EH (cell line): ENCODE data around the gene SND1.
"Not testable (repeated sequence)": the region's sequence is repeated elsewhere in the genome, so short reads cannot be mapped to it uniquely, and the experiment has no call there.

Experiments used
- DNase-seq: peaks from one replicate; pipeline ENCODE4 v3.0.0-alpha.2; 2015; ENCODE audit warnings: low read depth

The SND1 gene

GRCh38 chr7:127961786-127962453, 309.9 kb downstream of the SND1 start:
- DNase-seq = no peak

GRCh38 chr7:127962589-127963361, 310.8 kb downstream of the SND1 start:
- no peak for DNase-seq

GRCh38 chr7:127963850-127964249, 311.9 kb downstream of the SND1 start:
- not testable (repeated sequence) for DNase-seq

- DNase-seq = no peak
These were observed 315.3 kb downstream of the SND1 start for GRCh38 chr7:127967281-127967680.

GRCh38 chr7:127968547-127968946, 316.6 kb downstream of the SND1 start:
- DNase-seq = no peak

- no peak for DNase-seq
These were observed 321.8 kb downstream of the SND1 start for GRCh38 chr7:127973832-127974231.

GRCh38 chr7:127974446-127975035, 322.5 kb downstream of the SND1 start:
- DNase-seq = no peak

- DNase-seq = no peak
These were observed 324.2 kb downstream of the SND1 start for GRCh38 chr7:127976056-127976737.

GRCh38 chr7:127976738-127977120, 324.7 kb downstream of the SND1 start:
- DNase-seq = no peak

GRCh38 chr7:127978421-127978820, 326.4 kb downstream of the SND1 start:
- no peak for DNase-seq

GRCh38 chr7:127979113-127979727, 327.2 kb downstream of the SND1 start:
- DNase-seq = no peak

- DNase-seq = peak; percentile 14
These were observed 327.7 kb downstream of the SND1 start for GRCh38 chr7:127979728-127980126.

- DNase-seq = no peak
These were observed 328.9 kb downstream of the SND1 start for GRCh38 chr7:127980901-127981300.

- no peak for DNase-seq
These were observed 330.0 kb downstream of the SND1 start for GRCh38 chr7:127981965-127982364.

GRCh38 chr7:127983804-127984332, 331.9 kb downstream of the SND1 start:
- peak; percentile 36 for DNase-seq

GRCh38 chr7:127986581-127987521, 334.9 kb downstream of the SND1 start:
- no peak for DNase-seq

GRCh38 chr7:127988751-127989150, 336.8 kb downstream of the SND1 start:
- DNase-seq = no peak

- no peak for DNase-seq
These were observed 341.3 kb downstream of the SND1 start for GRCh38 chr7:127993317-127993716.

- no peak for DNase-seq
These were observed 342.0 kb downstream of the SND1 start for GRCh38 chr7:127993987-127994386.

- peak; percentile 56 for DNase-seq
These were observed 343.3 kb downstream of the SND1 start for GRCh38 chr7:127995156-127995880.
